ENCODE data around the gene MCEMP1.

MCEMP1 gene

DNA sequence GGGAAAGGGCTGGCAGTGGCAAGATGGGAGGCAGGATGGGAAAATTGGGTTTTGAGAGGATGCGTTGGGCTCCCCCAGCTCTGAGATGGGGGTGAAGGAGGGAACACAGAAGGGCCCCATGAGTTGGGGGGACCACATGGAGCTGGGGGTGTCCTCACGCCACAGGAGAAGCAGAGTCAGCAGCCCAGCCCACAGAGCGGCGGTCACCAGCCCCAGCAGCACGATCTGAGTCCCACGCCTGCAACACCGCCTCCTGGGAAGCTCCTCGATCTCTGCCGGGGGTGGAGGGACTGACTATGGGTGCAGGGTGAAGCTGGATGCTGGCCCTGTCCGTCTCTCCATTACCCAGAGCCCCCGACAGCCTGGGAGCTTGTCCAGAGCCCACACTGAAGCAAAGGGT lies 21.7 kb downstream of the MCEMP1 start:
- DNase-seq (ENCODE audit: low spot score): no peak

DNA sequence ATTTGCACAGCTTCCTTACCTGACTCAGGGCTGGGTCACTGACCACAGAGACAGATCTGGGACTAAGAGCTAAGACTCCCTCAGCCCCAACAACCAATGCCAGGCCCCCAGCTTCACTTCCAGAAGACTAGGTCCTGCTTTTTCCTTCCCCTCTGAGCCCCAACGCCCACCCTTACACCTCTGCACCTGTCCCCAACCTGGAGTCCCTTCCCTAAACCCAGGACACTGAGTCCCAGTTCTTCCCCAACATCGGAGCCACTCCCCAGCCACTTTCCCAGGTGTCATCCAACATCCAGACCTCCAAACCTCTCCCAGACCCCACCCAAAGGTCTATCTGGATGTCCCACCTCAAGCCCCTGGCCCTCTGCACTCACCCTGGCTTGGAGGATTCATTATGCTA lies 22.1 kb downstream of the MCEMP1 start:
- DNase-seq (ENCODE audit: low spot score): no peak

DNA sequence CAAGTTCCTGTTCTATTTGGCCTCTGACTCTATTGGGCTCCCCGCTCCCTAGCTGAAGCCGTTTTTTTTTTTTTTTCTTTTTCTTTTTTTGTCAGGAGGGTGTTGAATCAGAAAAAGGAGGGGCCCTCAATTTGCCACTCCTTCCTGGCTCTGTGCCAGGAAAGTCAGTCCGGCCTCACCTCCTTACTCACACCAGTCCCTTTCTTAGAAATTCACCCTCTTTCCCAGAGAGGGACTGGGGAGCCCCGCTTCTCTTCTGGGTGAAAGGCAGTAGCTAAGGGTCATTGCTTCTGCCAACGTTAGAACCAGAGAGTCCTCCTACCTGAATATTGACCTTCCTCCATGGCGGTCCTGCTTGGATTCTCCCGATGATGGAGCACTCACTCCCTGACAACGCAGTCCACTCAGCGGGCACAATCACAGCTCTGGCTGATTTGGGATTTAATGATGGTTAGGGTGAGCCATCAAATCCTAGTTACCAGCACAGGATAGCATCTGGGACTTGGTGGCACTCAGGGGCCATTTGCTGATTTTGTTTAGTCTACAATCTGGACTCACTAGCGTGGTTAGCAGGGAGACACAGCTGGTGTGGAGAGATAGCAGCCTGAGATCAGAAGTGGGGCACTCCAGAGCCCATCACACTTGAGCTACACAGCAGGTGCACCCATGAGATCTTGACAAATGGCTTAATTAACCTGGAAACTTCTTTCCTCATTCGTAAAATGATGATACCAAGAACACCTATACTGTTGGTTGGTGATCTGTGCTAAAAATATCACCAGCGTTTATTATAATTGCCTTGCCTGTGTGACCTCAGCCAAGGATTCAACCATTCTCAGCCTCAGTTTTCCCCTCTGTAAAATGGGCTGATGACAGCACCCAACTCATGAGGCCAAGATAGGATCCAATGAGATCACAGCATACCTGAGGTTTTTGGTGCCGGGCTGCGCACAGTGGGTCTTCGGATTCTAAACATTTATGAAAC lies 22.8 kb downstream of the MCEMP1 start:
- no peak for DNase-seq (ENCODE audit: low spot score)

DNA sequence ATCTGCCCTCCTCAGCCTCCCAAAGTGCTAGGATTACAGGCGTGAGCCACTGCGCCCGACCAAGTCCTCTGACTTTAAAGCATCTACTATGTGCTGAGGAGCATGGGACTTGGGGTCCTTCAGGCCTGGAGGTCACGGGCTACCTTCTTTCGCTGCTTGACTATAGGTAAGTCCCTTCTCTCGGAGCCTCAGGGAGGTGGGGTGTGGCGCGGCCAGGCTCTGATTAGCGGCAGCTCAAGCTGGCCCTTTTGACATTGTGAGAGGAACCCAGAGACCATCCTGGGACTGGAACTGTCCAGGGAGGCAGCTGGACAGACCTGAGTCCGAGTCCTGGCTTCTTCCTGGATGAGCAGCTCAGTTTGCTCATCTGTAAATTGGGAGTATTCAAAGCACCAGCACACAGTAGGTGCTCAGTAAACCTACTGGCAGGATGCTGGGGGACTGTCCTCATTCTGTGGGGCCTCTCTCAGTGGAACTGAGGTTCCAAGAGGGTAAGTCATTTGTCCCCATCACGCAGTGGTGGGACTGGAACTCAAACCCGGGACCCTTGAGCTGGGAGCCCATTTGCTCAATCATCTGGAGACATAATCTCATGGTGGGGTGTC lies 24.3 kb downstream of the MCEMP1 start:
- DNase-seq (ENCODE audit: low spot score): no peak

DNA sequence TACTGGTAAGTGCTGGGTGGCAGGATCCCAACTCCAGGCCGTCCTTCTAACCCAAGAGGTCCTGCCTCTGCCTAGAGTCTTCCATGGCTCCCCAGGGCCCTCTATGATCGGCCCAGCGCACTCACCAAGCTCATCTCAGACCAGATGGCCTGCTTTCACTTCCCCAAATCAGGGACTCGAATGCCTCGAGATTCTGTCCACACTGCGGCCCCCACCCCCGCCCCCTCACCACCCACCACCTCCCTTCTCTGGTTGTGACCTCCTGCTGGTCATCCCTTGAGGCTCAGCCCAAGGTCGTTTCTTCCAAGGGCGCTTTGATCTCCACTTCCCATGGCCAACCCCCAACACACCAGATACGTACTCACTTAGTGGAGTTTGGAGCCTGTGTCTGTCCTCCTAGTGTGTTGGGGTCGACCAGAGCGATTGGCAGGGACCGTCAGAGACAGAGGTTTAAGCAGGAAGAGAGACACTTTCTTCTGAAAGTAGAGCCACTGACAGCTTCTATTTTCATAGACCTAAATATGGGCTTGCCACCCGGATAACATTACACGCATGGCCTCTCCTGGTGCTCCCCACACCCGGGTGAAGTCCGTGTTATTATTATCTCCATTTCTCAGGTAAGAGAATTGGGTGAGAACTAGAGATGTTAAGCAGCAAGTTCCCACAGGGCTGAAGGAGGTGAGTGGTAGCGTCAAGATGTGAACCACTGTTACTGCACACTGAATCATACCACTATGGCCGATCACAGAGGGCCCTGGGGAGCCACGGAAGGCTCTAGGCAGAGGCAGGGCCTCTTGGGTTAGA lies 25.0 kb downstream of the MCEMP1 start, which contains the start of gene FCER2:
TSS of gene FCER2 (minus strand) at position 478 of the 804 bp plus-strand sequence. CDS start 2,371 bp downstream, outside the sequence.
- DNase-seq (ENCODE audit: low spot score): no peak

DNA sequence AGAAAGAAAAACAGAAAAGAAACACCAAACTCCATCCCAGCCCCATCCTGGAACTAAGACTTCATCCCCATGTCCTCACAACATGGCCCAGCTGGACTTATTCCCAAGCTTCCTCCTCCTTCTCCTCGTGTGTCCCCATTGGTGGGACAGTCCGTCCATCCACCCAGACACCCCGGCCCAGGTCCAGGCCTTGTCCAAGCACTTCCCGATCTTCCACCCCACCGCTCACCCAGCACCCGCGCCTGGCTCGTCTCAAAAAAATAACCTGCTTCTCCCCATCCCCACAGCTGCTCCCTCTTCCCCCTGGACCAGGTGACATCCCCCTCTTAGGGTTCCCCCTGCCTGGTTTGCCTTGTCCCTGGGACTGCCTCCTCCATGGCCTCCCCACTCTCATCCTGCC lies 26.4 kb downstream of the MCEMP1 start:
- no peak for DNase-seq (ENCODE audit: low spot score)

DNA sequence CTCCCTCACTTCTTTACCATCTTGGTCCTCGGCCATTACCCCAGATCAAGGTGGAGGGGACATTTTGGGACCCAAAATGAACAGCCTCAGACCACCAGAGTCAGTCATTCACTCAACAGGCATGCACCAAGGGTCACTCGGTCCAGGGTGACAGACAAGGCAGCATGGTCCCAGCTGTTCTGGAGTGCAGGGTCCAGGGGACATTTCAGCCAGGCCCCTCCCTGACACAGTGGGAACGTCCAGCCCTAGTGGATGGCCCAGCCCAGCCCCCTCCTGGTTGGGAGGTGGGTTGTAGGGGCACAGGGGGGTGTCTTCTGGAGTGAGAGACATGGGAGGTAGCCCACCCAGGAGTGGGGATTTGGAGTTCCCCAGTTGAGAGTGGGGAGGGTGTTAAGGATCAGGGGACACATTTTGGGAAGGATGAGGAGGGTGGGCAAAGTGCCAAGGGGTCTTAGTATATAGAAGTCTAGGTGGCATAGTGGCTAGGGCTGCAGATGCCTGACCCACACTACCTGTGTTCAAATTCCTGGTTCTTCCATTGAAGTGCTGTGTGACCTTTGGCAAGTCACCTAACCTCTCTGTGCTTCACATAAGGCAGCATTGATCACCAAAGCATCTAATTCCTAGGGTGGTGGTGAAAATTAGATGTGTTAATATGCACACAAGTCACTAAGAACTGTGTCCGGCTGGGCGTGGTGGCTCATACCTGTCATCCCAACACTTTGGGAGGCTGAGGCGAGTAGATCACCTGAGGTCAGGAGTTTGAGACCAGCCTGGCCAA lies 27.6 kb downstream of the MCEMP1 start:
- DNase-seq (ENCODE audit: low spot score): no peak

DNA sequence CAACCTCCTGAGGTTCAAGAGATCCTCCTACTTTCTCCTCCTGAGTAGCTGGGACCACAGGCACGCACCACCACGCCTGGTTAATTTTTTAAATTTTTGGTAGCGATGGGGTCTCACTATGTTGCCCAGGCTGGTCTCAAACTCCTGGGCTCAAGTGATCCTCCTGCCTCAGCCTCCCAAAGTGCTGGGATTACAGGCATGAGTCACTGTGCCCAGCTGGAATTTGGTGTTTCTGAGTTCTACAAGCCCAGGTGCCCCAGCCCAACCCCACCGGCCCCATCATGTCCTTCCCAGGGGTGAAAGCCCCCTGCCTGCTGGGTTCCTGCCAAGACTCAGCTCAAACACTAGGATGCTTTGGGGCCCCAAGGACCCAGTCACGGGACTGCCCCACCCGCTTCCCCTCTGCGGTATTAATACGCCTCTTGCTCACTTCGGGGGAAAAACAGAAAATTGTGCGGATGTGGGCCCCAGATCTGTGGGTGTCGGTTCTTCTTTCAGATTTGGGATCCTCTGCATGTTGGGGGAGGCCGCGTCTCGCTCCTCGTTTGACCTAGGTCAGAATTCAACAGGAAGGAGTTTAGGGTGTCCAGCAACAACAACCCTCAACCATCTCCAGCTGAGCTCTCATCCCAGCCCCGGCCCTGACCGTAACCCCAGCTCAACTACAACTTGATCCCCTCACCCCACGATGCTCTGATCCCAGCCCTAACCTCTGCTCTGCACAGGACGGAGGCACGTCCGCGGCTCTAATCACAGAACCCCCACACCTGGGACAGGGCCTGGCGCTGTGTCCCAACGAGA lies 28.7 kb downstream of the MCEMP1 start:
- DNase-seq (ENCODE audit: low spot score): peak; percentile 33

DNA sequence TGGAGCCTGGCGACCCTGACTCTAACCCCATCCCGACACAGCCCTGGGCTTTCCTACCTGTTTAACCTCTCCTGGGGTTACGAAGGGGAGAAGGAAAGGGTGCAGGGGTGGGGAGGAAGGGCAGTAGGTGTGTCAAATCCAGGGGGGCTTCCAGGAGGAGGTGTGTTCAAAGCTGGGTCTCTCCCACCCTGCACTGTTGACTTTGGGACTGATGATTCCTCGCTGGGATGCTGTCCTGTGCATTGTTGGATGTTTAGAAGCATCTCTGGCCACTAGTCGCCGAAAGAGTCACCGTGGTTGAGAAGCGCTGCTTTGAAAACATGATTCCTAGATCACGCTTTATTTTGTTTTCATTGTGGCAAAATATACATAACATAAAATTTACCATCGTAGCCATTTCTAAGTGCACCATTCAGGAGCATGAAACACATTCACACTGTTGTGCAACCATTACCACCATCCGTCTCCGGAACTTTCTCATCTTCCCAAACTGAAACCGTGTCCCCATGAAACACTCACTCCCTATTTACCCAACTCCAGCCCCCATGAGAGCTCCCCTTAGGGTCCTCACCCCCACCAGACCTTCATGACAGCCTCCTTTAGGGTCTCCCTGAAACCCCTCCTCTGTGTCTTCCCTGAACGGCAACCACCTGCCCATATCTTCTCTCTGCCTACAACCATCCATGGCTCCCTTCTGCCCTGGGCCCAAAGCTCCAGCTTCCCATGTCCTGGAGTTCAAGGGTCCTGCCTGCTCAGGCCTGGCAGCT lies 29.5 kb downstream of the MCEMP1 start:
- no peak for DNase-seq (ENCODE audit: low spot score)

DNA sequence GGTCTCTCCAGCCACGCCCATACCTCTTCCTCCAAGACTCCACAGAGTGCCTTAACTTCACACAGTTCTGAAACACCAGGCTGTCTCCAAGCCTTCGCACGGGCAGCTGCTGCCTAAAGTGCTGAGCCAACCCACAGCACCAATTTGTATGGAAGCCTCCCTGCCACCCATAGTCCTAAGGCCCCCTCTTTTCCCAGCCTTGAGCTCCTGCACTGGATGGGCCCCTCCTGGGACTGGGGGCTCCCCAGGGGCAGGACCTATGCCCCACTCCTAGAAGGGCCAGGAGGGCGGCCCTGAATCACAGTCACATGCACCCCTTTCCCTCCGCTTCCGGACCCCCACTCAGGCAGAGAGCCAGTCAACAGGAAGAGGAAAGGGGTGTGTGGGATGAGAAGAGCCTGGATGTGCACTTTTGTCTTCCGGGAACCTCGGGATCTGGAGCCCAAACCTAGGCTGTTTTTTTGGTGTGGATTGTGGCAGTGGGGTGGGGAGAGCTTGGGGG lies 30.1 kb downstream of the MCEMP1 start:
- no peak for DNase-seq (ENCODE audit: low spot score)

DNA sequence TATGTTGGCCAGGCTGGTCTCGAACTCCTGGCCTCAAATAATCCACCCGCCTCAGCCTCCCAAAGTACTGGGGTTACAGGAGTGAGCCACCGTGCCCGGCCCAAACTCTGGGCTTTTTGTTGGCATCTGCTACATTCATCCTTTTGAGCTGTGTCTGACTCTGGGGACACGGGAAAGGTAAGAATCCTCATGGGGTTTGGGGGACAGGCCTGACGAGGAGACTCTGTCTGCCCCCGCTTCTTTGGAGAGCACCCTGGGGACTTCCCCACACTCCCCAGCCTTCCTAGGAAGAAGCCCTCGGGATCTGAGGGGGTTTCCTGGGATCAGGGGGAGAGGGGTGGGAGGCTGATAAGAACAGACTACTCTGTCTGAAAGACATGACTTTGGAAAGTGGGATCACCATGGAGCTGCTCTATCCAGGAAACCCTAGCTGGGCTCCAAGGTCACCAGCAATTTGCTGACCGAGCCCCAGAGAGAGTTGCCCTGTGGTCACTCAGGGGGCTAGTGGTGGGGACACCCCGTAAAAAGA lies 33.1 kb downstream of the MCEMP1 start:
- DNase-seq (ENCODE audit: low spot score): no peak

DNA sequence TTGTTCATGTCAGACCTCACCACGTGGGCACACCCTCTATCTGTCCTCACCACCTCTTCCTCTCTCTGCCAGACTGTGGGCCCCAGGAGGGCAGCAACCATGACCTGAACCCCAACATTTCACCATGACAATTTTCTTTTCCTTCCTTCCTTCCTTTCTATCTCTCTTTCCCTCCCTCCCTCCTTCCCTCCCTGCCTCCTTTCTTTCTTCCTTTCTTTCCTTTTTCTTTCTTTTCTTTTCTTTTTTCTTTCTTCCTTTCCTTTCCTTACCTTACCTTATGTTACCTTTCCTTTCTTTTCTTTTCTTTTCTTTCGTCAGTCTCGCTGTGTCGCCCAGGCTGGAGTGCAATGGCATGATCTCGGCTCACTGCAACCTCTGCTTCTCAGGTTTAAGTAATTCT lies 33.7 kb downstream of the MCEMP1 start:
- no peak for DNase-seq (ENCODE audit: low spot score)

DNA sequence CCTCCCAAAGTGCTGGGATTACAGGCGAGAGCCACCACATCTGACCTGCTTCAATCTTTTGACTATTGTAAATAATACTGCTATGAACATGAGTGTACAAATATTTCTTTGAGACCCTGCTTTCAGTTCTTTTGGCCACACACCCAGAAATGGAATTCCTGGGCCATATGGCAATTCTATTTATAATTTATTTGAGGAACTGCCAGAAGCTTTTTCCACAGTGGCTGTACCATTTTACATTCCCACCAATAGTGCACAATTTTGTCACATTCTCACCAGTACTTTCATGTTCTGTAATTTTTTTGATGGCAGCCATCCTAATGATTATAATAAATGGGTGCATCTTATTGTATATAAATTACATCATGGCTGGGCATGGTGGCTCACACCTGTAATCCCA lies 38.8 kb downstream of the MCEMP1 start:
- no peak for DNase-seq (ENCODE audit: low spot score)

DNA sequence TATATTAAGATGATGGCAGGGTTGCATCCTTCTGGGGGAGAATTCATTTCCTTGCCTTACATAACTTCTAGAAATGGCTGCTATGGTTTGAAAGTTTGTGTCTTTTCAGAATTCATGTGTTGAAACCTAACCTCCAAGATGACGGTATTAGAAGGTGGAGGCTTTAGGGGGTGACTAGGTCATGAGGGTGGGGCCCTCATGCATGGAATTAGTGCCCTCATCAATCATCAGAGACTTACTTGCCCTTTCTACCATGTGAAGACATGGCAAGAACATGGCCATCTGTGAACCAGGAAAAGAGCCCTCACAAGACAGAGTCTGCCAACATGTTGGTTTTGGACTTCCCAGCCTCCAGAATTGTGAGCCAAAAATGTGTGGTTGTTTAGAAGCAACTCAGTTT lies 39.9 kb downstream of the MCEMP1 start:
- no peak for DNase-seq (ENCODE audit: low spot score)

DNA sequence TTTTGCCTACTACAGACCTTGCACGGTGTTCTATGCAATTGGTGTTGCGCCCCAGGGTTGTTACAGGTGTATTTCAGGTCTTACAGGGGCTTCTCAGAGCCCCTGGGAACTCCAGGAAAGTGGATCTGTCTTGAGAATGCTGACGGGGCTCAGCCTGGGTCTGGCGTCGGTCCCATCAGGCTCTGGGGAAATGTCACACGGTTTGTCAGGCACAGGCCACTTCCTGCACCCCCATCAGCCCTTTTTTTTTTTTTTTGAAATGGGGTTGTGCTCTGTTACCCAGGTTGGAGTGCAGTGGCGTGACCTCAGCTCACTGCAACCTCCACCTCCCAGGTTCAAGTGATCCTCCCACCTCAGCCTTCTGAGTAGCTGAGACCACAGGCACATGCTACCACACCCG lies 41.8 kb downstream of the MCEMP1 start:
- DNase-seq (ENCODE audit: low spot score): no peak

DNA sequence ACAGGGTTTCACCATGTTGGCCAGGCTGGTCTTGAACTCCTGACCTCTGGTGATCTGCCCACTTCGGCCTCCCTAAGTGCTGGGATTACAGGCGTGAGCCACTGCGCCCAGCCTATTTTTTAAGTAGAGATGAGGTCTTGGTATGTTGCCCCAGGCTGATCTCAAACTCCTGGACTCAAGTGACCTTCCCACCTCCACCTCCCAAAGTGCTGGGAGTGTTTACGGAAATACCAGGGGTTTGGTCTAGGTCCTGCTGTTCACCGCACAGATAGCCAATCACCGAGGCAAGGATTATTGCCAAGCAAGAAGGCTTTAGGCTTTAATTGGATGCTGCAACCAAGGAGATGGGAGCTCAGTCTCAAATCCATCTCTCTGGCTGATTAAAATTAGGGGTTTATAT lies 43.5 kb downstream of the MCEMP1 start:
- DNase-seq (ENCODE audit: low spot score): no peak

DNA sequence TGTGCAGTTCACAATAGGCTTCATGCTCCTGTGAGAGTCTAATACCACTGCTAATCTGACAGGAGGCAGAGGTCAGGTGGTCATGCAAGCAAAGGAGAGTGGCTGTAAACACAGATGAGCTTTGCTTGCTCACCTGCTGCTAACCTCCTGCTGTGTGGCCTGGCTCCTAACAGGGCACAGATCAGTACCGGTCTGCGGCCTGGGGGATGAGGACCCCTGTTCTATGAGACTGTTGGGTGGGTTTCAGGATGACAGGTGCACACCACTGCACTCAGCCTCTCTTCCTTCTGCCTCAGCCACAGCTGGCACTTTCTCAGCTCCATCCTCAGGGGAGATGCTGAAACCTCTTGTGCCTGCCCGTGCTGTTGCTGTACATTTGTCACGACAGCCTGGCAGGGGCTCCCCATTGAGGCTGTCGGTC lies 45.4 kb downstream of the MCEMP1 start:
- DNase-seq (ENCODE audit: low spot score): no peak

DNA sequence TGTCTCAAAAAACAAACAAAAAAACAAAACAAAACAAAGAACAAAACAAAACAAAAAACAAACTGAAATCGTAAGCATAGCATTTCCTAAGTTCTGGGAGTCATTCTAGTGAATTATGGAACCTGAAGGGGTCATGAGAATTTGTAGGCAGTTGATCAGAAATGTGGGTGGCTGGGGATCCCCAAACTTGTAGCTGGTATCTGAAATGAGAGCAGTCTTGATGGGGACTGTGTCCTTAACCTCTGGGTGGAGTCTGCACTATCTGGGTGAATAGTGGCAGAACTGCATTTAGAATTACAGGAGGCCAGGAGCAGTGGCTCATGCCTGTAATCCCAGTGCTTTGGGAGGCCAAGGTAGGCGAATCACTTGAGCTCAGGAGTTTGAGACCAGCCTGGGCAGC lies 48.9 kb downstream of the MCEMP1 start:
- no peak for DNase-seq (ENCODE audit: low spot score)

DNA sequence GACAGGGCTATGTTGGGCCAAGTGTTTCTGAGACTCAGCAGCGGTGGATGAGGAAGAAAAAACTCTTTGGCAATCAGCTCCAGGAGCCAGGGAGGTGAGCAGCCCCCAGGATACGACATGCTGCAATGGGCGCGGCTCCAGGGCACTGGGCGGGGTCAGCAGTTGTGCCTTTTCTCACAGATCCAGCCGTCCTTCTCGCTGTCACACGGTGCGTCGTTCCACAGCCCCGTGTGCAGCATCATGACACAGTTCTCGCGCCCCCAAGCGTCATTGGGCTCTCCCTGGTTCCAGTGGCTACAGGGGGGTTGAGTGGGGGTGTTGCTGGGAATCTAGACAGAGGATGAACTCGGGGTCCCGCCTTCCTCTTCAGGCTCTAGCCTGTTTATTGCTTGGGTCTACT lies 52.3 kb downstream of the MCEMP1 start:
- DNase-seq (ENCODE audit: low spot score): no peak

Measured in pons (tissue), 1 donor.